ENCODE data around the gene SYNDIG1. TPM values are rescaled to one million over a fixed set of nuclear protein-coding genes. Genes with fewer than 3 reads are reported as not detected.

SYNDIG1 gene
- total RNA-seq, 1 donor from 2014 or later: 5.6 TPM

DNA sequence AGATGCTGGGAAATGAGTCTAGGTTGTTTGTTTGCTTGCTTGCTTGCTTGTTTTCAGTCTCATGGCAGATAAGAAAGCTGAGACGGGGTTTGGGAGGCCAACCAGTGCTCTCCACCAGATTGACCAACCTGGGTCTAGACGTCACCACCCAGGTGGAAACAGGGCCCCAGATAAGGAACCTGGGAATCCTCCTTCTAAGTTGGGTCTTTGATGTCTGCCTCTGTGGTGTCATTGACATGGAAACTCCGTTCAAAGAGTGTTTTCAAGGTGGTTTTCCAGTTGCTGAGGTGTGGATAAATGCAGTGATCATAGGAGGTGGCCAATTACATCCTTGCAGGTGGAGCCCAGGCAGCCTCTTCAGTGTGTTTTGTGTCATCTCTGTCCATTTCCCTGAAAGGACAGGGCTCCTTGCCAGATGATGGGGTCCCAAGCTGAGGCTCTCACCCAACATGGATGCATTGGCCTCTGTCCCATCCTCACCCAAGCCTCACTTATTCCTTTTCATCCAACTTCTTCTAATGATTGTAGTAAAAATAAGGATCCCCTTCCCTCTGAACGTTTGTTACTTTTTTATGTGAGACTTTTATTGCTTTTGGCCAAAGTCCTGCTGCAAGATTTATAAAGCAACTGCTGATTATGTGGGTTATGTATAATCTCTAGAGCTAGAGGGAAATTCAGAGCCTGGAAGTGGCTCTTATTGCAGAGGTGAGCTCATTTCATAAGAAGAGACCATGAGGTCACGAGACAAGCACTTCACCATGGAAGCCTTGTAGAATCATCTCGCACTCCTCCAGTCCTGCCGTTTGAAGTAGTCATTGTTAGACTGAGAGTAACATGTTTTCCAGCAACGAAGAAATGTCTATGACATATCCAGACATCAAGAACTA is 32.0 kb upstream of the SYNDIG1 start:
- H3K27ac Mint-ChIP-seq (ENCODE audit: unreplicated experiment): no peak overlapping the region
- H3K36me3 Mint-ChIP-seq (ENCODE audit: low read depth): no peaks in the 10 kb centered on the region
- DNase-seq (ENCODE audit: low spot score): no peak
- no peaks in the 10 kb centered on the region for H3K9me3 Mint-ChIP-seq (ENCODE audit: low read depth)
- no peaks in the 10 kb centered on the region for H3K4me1 Mint-ChIP-seq (ENCODE audit: low read depth)
- H3K4me3 Mint-ChIP-seq (ENCODE audit: unreplicated experiment): no peak overlapping the region
- peaks cover 23% of the 10 kb centered on the region for H3K27me3 Mint-ChIP-seq (ENCODE audit: low read depth)
- TF ChIP-seq, protein P1, sequence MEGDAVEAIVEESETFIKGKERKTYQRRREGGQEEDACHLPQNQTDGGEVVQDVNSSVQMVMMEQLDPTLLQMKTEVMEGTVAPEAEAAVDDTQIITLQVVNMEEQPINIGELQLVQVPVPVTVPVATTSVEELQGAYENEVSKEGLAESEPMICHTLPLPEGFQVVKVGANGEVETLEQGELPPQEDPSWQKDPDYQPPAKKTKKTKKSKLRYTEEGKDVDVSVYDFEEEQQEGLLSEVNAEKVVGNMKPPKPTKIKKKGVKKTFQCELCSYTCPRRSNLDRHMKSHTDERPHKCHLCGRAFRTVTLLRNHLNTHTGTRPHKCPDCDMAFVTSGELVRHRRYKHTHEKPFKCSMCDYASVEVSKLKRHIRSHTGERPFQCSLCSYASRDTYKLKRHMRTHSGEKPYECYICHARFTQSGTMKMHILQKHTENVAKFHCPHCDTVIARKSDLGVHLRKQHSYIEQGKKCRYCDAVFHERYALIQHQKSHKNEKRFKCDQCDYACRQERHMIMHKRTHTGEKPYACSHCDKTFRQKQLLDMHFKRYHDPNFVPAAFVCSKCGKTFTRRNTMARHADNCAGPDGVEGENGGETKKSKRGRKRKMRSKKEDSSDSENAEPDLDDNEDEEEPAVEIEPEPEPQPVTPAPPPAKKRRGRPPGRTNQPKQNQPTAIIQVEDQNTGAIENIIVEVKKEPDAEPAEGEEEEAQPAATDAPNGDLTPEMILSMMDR (IDR thresholded peaks at IDR 0.05): no peak

DNA sequence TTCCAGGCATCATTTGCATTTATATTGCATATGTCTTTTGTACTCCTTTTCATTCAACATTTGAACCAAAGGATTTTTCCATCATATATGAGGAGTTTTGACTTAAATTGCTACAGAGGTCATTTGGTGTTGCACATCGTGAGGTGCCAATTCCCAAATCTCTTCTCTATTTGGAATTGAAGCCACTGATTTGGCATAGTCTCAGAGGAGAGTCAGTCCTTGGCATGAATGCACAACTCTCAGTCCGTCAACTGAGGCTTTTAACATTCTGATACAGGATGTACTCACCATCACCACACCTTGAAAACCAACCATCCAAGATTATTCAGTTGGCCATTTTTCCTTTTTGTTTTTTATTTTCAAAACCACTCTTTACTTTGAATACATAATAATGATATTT is 31.1 kb upstream of the SYNDIG1 start:
- Mint-ChIP-seq H3K36me3 (ENCODE audit: low read depth) (no peaks in the 10 kb centered on the region), H3K4me3 (ENCODE audit: unreplicated experiment) (no peak overlapping the region), H3K9me3 (ENCODE audit: low read depth) (no peaks in the 10 kb centered on the region), H3K27me3 (ENCODE audit: low read depth) (peaks cover 23% of the 10 kb centered on the region), H3K27ac (ENCODE audit: unreplicated experiment) (no peak overlapping the region), H3K4me1 (ENCODE audit: low read depth) (no peaks in the 10 kb centered on the region)
- TF ChIP-seq, protein P1 (IDR thresholded peaks at IDR 0.05): no peak
- no peak for DNase-seq (ENCODE audit: low spot score)

DNA sequence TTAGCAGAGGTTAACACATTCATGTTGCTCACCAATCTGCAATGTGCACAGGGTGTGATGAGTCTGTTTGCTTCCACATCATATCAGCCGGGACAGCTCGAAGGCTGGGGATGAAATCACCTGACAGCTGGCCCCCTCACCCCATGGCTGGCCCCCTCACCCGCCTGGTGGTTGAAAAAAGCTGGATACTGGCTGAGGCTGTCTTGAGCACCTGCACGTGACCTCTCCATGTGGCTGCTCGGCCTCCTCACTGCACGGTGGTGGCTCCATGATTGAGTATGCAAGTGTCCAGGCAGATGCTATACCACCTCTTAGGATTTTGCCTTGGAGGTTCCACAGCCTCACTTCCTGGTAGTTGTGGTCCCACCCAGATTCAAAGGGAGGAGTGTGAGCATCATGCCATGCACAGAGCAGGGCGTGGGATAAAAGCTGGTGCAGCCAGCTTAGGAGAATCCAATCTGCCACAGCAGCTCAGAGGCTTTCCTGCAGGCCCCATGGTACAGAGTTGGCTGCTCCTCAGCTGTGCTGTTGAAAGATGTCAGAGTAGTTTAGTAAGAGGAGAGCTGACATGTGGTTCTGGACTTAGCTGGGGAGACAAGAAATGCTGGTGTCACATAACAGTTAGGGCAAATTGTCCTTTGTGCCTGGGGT is 29.6 kb upstream of the SYNDIG1 start:
- TF ChIP-seq, protein P1 (IDR thresholded peaks at IDR 0.05): no peak
- H3K27me3 Mint-ChIP-seq (ENCODE audit: low read depth): peaks cover 31% of the 10 kb centered on the region
- H3K4me1 Mint-ChIP-seq (ENCODE audit: low read depth): no peaks in the 10 kb centered on the region
- no peak overlapping the region for H3K27ac Mint-ChIP-seq (ENCODE audit: unreplicated experiment)
- no peak for DNase-seq (ENCODE audit: low spot score)
- no peaks in the 10 kb centered on the region for H3K36me3 Mint-ChIP-seq (ENCODE audit: low read depth)
- no peaks in the 10 kb centered on the region for H3K9me3 Mint-ChIP-seq (ENCODE audit: low read depth)
- H3K4me3 Mint-ChIP-seq (ENCODE audit: unreplicated experiment): no peak overlapping the region

- no peak overlapping the region for H3K27ac Mint-ChIP-seq (ENCODE audit: unreplicated experiment)
- TF ChIP-seq, protein P1 (IDR thresholded peaks at IDR 0.05): no peak
- H3K4me3 Mint-ChIP-seq (ENCODE audit: unreplicated experiment): no peak overlapping the region
- peaks cover 30% of the 10 kb centered on the region for H3K27me3 Mint-ChIP-seq (ENCODE audit: low read depth)
- DNase-seq (ENCODE audit: low spot score): no peak
- H3K36me3 Mint-ChIP-seq (ENCODE audit: low read depth): no peaks in the 10 kb centered on the region
- H3K9me3 Mint-ChIP-seq (ENCODE audit: low read depth): no peaks in the 10 kb centered on the region
- no peaks in the 10 kb centered on the region for H3K4me1 Mint-ChIP-seq (ENCODE audit: low read depth)
Measured at GRCh38 chr20:24441661-24442060, 27.8 kb upstream of the SYNDIG1 start.

- Mint-ChIP-seq H3K9me3 (ENCODE audit: low read depth) (no peaks in the 10 kb centered on the region), H3K27me3 (ENCODE audit: low read depth) (peaks cover 31% of the 10 kb centered on the region), H3K27ac (ENCODE audit: unreplicated experiment) (no peak overlapping the region), H3K4me1 (ENCODE audit: low read depth) (no peaks in the 10 kb centered on the region), H3K36me3 (ENCODE audit: low read depth) (no peaks in the 10 kb centered on the region), H3K4me3 (ENCODE audit: unreplicated experiment) (no peak overlapping the region)
- TF ChIP-seq, protein P1 (IDR thresholded peaks at IDR 0.05): no peak
- DNase-seq (ENCODE audit: low spot score): no peak
Measured at GRCh38 chr20:24442909-24443308, 26.5 kb upstream of the SYNDIG1 start.
